Cardiac muscle cell (in vitro differentiated cells and primary cell): ENCODE measurements around the gene BRAT1. TPM values are rescaled to one million over a fixed set of nuclear protein-coding genes. Genes with fewer than 3 reads are reported as not detected.

Experiments used
- DNase-seq, 2 donors: peaks; one replicate each; pipeline versions ENCODE4 v3.0.0 to v3.0.0-alpha.2; 2010 to 2017; ENCODE audit warnings: low read depth in 1 of 2, low spot score in 1 of 2
- H3K27ac ChIP-seq: fragments of 200-600 bp; sonication (generic); 2 replicates; pipeline ENCODE4 v1.5.1; 2016
- H3K27me3 ChIP-seq: fragments of 200-600 bp; sonication (generic); 2 replicates; pipeline ENCODE4 v1.6.0; 2016; ENCODE audit warnings: control low read depth
- H3K36me3 ChIP-seq: fragments of 200-600 bp; sonication (generic); 2 replicates; pipeline ENCODE4 v1.5.1; 2016; ENCODE audit warnings: control low read depth
- H3K4me1 ChIP-seq: fragments of 200-600 bp; sonication (generic); 2 replicates; pipeline ENCODE4 v1.8.1; 2017; ENCODE audit warnings: low read depth, mild to moderate bottlenecking, mixed run types
- H3K4me3 ChIP-seq: fragments of 200-600 bp; sonication (generic); 2 replicates; pipeline ENCODE4 v1.5.1; 2016; ENCODE audit warnings: mild to moderate bottlenecking
- H3K9me3 ChIP-seq: fragments of 200-600 bp; sonication (generic); 2 replicates; pipeline ENCODE4 v1.5.1; 2017; ENCODE audit warnings: low read depth, mild to moderate bottlenecking, control low read depth
- CTCF ChIP-seq: IDR thresholded peaks from 2 replicates; pipeline ENCODE4 v1.5.1; 2012; ENCODE audit warnings: low read depth, mild to moderate bottlenecking, low read length
- polyA plus RNA-seq: library from polyadenylated mRNA; unstranded; fragments of >200 nt; fragmentation: Nextera tagmentation; extraction: Ambion mirVana; gene quantifications from 2 replicates; pipeline ENCODE4 v1.2.1, GENCODE V29; 2016
- total RNA-seq: library from RNA; depleted of rRNA; stranded (reverse); fragments of >200 nt; gene quantifications from 2 replicates; pipeline ENCODE4 v1.2.3, GENCODE V29; 2016

The BRAT1 gene
- total and polyA plus RNA-seq, 2 experiments from 2014 or later, result 80.5 to 109 TPM

DNA sequence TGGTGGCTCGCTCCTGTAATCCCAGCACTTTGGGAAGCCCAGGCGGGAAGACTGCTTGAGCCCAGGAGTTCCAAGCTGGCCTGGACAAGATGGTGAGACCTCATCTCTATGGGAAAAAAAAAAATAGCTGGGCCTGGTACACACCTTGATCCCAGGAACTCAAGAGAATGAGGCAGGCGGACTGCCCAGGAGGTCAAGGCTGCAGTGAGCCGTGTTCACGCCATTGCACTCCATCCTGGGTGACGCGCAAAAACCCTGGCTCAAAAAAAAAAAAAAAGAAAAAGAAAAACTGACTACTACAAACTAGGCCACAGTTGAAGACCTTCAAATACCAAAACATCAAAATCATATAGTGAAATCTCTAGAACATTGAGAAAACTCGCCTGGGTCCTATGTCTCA, 3.9 kb downstream of the BRAT1 start:
- Histone ChIP-seq H3K9me3 (no peaks in the 10 kb centered on the region), H3K36me3 (peaks cover 13% of the 10 kb centered on the region), H3K4me3 (no peak overlapping the region), H3K27ac (no peak overlapping the region), H3K4me1 (peaks cover 6% of the 10 kb centered on the region), H3K27me3 (no peaks in the 10 kb centered on the region)
- no peak for DNase-seq
- no peak for TF ChIP-seq CTCF

- Histone ChIP-seq H3K27me3 (no peaks in the 10 kb centered on the region), H3K9me3 (no peaks in the 10 kb centered on the region), H3K27ac (no peak overlapping the region), H3K4me3 (no peak overlapping the region), H3K4me1 (no peaks in the 10 kb centered on the region), H3K36me3 (peaks cover 30% of the 10 kb centered on the region)
- DNase-seq, result no peak
- no peak for TF ChIP-seq CTCF
These were observed 8.3 kb downstream of the BRAT1 start for GRCh38 chr7:2546776-2547586.

- no peak for TF ChIP-seq CTCF
- no peak overlapping the region for H3K27ac ChIP-seq
- H3K4me1 ChIP-seq, result no peaks in the 10 kb centered on the region
- H3K4me3 ChIP-seq, result no peak overlapping the region
- peaks cover 33% of the 10 kb centered on the region for H3K36me3 ChIP-seq
- DNase-seq, result no peak
- H3K27me3 ChIP-seq, result no peaks in the 10 kb centered on the region
- no peaks in the 10 kb centered on the region for H3K9me3 ChIP-seq
These were observed 9.4 kb downstream of the BRAT1 start for GRCh38 chr7:2545746-2546425.

- H3K4me1 ChIP-seq, result no peaks in the 10 kb centered on the region
- no peak overlapping the region for H3K27ac ChIP-seq
- DNase-seq, result no peak
- H3K27me3 ChIP-seq, result no peaks in the 10 kb centered on the region
- peaks cover 33% of the 10 kb centered on the region for H3K36me3 ChIP-seq
- no peaks in the 10 kb centered on the region for H3K9me3 ChIP-seq
- TF ChIP-seq CTCF, result no peak
- H3K4me3 ChIP-seq, result no peak overlapping the region
These were observed 10.7 kb downstream of the BRAT1 start for GRCh38 chr7:2544541-2545188.

GRCh38 chr7:2542916-2543871, 12.1 kb downstream of the BRAT1 start:
- Histone ChIP-seq H3K36me3 (peaks cover 40% of the 10 kb centered on the region), H3K27me3 (no peaks in the 10 kb centered on the region), H3K9me3 (no peaks in the 10 kb centered on the region), H3K27ac (no peak overlapping the region), H3K4me3 (no peak overlapping the region), H3K4me1 (no peaks in the 10 kb centered on the region)
- no peak for TF ChIP-seq CTCF
- no peak for DNase-seq
